HG02981 (cell line): ENCODE results near the gene BDH2.

ENCODE experiments used
- ATAC-seq: cut with Tn5 transposase; IDR thresholded peaks from one replicate; pipeline ENCODE4 v1.9.1; 2021; ENCODE audit warnings: mild to moderate bottlenecking, moderate library complexity; ENCODE audit not compliant: unreplicated experiment

The BDH2 gene

GRCh38 chr4:103029300-103029699, 70.3 kb downstream of the BDH2 start:
- ATAC-seq, result no peak
